ENCODE measurements around the gene ARID5B.

GRCh38 chr10:62047960-62048383 lies 146.5 kb downstream of the ARID5B start:
- TF ChIP-seq CTCF (IDR thresholded peaks at IDR 0.05) = no peak
- TF ChIP-seq POLR2A (IDR thresholded peaks at IDR 0.05) = no peak

All from prostate gland (tissue), 2 donors.